ENCODE results near the gene CCDC3.

DNA sequence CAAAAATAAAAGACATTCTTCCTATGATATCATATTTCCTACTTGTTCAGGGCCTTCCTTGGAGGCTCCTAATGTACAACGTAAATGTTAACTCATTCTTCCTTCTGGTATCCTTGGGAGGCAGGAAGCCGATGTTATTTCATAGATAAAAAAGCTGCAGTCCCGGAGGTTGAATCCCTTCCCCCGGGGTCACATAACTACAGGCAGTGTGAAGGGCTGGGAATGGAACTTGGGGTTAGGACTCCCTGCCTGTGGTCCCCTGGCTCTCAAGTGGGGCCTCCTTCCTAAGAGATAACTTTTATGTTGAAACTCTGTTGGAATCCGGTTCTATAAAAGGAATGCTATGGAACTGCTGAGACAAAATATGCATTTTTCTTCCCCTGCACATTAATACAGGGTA lies 14.9 kb upstream of the CCDC3 start:
- TF ChIP-seq POLR2A (IDR thresholded peaks at IDR 0.05; ENCODE audit: low read length) (no peak), GATA1 (IDR thresholded peaks at IDR 0.05; ENCODE audit: low read depth, low read length) (no peak)
